Measurements from ENCODE around the gene JAZF1.

Gene JAZF1

DNA sequence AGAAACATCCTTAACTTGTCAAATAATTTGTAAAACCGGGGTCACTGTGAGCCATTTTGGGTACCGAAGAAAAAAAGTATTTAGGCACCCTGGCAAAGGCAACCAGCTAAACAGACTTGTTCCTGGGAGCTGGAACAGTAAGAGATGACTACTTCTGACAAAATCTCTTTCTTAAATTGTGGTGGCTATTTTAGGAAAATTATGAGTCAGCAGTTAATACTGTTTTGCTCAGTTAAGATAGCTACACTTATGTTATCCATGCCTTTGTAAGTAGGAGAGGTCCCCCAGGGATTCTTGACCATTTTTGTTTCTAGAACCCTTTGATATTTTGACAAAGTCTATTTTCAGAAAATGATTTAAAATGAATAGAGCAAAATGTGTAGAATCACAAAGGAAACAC, 372.0 kb downstream of the JAZF1 start:
- peak in 1 of 4 experiments; percentile 2 for DNase-seq

DNA sequence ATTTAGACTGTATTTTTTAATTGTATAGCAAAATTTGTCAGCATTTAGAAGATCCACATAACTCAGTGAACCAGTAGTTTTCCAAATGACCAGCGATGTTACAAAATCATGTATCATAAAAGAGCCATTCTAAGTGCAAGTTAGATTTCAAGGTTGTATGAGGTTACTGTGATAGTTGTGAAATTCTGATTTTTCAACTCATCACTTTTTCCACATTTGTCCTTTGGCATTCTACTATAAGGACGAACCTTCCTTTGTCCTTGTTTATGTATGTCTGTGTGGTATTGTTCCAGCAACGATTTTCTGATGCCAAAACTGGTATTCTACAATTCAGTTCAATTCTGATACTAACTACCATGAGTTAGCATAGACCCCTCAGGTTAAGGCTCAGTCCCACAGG, 376.5 kb downstream of the JAZF1 start:
- no peak for DNase-seq

DNA sequence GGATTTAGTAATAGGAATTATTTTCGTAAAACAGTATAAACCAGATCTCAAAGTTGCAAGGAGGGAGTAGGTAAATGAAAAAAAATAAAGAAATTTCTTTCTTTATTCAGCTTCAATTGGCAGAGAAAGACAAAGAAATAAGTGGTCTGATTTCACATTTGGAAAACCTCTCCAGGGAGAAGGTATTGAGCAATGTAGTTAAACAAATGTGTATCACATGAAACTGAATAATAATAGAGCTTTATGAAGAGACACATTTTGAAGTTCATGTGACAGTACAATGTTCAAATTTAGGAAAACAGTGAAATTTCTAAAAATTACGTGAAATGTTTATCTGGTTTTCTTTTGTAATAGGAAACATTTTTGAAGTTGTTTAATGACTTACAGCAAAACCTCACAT, 377.6 kb downstream of the JAZF1 start:
- peak in 2 of 4 experiments; percentile 2 to 27 for DNase-seq

DNA sequence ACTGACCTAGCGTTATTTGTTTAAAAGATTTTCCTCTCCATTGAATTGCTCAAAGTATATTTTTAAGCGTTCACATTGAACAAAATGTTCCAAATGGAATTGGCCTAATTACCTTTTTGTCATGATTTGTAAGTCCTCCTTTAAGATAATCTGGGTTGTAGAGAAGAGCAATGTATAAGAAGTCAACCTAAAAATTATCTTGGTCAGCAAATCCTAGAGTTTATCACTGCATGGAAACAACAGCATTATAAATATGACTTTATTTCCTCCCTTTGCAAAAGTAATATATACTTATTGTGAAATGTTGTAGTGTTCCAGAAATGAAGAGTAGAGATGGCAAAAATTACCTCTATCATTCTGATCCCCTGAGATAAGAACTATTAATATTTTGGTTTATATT, 381.4 kb downstream of the JAZF1 start:
- no peak for DNase-seq

DNA sequence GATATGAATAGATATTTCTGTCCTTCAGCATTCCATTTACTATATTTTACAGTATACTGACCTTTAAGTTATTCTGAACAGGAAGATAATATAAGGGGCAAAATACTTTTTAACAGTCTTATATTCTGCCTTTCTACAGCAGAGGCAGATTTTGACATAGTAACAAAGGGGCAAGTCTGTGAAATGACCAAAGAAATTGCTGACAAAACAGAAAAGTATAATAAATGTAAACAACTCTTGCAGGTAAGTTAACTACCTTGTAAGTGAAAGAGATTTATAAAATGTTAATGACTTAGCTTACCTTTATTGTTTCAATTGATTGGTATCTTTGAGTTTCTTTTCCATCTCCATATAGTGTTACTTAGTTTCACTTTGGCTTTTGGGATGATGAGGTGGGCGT, 384.6 kb downstream of the JAZF1 start:
- no peak for DNase-seq

DNA sequence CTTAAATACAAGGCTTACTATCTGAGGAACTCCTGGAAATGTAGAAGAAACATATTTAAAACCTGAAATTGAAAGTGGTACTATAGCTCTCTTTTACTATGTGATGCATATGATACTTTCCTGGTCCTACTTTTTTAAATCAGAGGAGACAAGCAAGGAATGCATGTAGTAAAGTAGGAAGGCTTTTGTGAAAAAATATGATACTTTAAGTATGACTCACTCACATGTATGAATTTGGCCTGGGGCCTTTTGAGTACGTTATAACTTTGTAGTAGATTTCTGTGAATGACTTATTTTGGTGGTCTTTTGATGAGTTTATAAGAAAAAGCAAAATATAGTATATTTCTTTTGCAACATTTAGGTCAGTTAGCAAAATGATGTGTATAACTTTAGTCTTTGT, 386.8 kb downstream of the JAZF1 start:
- no peak for DNase-seq

- DNase-seq = no peak
Measured at GRCh38 chr7:27788437-27788836, 392.2 kb downstream of the JAZF1 start.

DNA sequence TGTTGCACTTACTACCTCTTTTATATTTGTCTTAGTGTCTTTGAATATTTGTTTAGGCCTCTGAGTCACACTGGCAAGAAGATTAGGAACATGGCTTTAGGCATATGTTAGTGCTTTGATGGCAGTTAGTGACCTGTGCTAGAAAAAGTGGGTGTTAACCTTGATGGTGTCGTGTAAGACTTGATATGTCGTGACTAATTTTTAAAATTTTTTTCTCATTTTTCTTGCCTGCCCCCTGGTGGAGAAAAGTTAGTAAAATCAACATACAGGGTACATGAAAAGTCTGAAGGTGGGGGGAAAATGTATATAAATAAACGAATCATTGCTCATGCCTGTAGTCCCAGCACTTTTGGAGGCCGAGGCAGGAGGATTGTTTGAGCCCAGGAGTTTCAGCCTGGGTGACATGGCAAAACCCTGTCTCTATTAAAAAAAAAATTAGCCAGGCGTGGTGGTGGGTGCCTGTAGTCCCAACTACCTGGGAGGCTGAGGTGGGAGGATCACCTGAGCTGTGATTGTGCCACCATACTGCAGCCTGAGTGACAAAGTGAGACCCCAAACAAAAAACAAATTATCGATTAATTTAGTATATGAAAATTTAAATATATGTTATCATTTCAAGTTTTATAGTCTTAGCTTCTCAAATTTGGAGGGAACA, 396.1 kb downstream of the JAZF1 start:
- peak; percentile 7 to 66 (median 57) for DNase-seq

- DNase-seq = no peak
Measured at GRCh38 chr7:27782849-27783248, 397.7 kb downstream of the JAZF1 start.

DNA sequence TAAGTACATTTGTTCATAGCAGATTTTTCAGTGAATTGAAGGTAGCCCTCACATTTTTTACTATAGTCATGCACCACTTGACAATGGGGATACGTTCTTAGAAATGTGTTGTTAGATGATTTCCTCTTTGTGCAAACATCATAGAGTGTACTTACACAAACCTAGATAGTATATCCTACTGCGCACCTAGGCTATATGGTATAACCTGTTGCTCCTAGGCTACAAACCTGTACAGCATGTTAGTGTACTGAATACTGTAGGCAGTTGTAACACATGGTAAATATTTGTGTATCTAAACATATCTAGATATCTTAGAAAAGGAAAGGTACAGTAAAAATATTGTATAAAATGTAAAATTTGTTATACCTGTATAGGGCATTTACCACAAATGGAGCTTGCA, 399.4 kb downstream of the JAZF1 start:
- DNase-seq = no peak

All from suppressor macrophage (primary cell).